GM19467 (cell line): ENCODE data around the gene ABTB1.

ENCODE experiments used
- ATAC-seq: cut with Tn5 transposase; IDR thresholded peaks from one replicate; pipeline ENCODE4 v1.9.1; 2021; ENCODE audit warnings: mild to moderate bottlenecking, moderate library complexity; ENCODE audit not compliant: unreplicated experiment

Gene ABTB1

GRCh38 chr3:127718245-127718915 lies 45.6 kb downstream of the ABTB1 start:
- no peak for ATAC-seq

- no peak for ATAC-seq
These were observed 46.2 kb downstream of the ABTB1 start for GRCh38 chr3:127718916-127719290.

GRCh38 chr3:127719369-127719768 lies 46.6 kb downstream of the ABTB1 start:
- ATAC-seq: no peak

- ATAC-seq: no peak
These were observed 47.5 kb downstream of the ABTB1 start for GRCh38 chr3:127720161-127720823.

GRCh38 chr3:127720985-127721935 lies 48.5 kb downstream of the ABTB1 start:
- ATAC-seq: no peak

- ATAC-seq: no peak
These were observed 49.5 kb downstream of the ABTB1 start for GRCh38 chr3:127722091-127722784.

GRCh38 chr3:127723011-127723567 lies 50.3 kb downstream of the ABTB1 start:
- no peak for ATAC-seq

GRCh38 chr3:127726894-127727293 lies 54.1 kb downstream of the ABTB1 start:
- no peak for ATAC-seq

- no peak for ATAC-seq
These were observed 55.8 kb downstream of the ABTB1 start for GRCh38 chr3:127728417-127729015.

GRCh38 chr3:127729556-127730056 lies 56.9 kb downstream of the ABTB1 start:
- no peak for ATAC-seq

- no peak for ATAC-seq
These were observed 57.4 kb downstream of the ABTB1 start for GRCh38 chr3:127730171-127730570.
